Measurements from ENCODE around the gene CHST11. TPM values are rescaled to one million over a fixed set of nuclear protein-coding genes. Genes with fewer than 3 reads are reported as not detected.

The CHST11 gene
- total RNA-seq, 1 experiment from 2014 or later, result 6.7 TPM

- no peaks in the 10 kb centered on the region for H3K79me1 ChIP-seq (ENCODE audit: insufficient read depth, low read depth, low read length, poor library complexity, severe bottlenecking)
- H3K14ac ChIP-seq (ENCODE audit: insufficient read depth, low read length), result no peak overlapping the region
- H3K9ac ChIP-seq (ENCODE audit: extremely low read depth, insufficient read length, low read length), result no peak overlapping the region
- Mint-ChIP-seq H3K27ac (no peak overlapping the region), H3K27me3 (ENCODE audit: low read depth) (0 out of 2 replicates have a peak, but pooled peaks cover 2% of the 10 kb centered on the region), H3K4me1 (peaks cover 0 to 5% of the 10 kb centered on the region in 2 experiments; a peak in 2 of 4 replicates), H3K36me3 (ENCODE audit: insufficient read depth in 1 of 3, low read depth in 3 of 3) (peaks cover 2 to 6% (median 4%) of the 10 kb centered on the region in 3 experiments; a peak in 5 of 7 replicates), H3K9me3 (peaks cover 4% of the 10 kb centered on the region in 2 experiments; a peak in 3 of 5 replicates), H3K4me3 (no peak overlapping the region)
- H4K8ac ChIP-seq (replicated peaks; ENCODE audit: insufficient read length, low read depth, low read length), result no peak overlapping the region
- no CpG with 5 or more reads among the region's 5 CpGs for WGBS (ENCODE audit: extremely low coverage, insufficient read length, low lambda C conversion rate)
- H3K23me2 ChIP-seq (ENCODE audit: insufficient read length, low read depth, low read length, poor library complexity, severe bottlenecking), result no peaks in the 10 kb centered on the region
- no peak overlapping the region for H4K91ac ChIP-seq (ENCODE audit: insufficient read length, low read depth, low read length)
- H3K27ac ChIP-seq (ENCODE audit: insufficient read length, low read depth, low read length), result no peak overlapping the region
- no peak overlapping the region for H2BK12ac ChIP-seq (ENCODE audit: insufficient read length, low read depth, low read length)
- H2AFZ ChIP-seq (ENCODE audit: low read length), result no peak overlapping the region
- H2BK120ac ChIP-seq (ENCODE audit: low read depth, low read length, poor library complexity, severe bottlenecking), result no peak overlapping the region
- no peak overlapping the region for H4K5ac ChIP-seq (ENCODE audit: insufficient read length, low read depth, low read length)
- no peak for DNase-seq
- no peak overlapping the region for H3K18ac ChIP-seq (ENCODE audit: insufficient read length, low read depth, low read length)
- no peak overlapping the region for H3K23ac ChIP-seq (ENCODE audit: insufficient read length, low read depth, low read length)
- no peak for TF ChIP-seq CTCF (conservative IDR thresholded peaks at IDR 0.05)
- no peak overlapping the region for H2BK20ac ChIP-seq (ENCODE audit: low read depth, low read length, poor library complexity, severe bottlenecking)
- no peak overlapping the region for H2BK15ac ChIP-seq (ENCODE audit: low read depth, low read length)
- H3T11ph ChIP-seq (ENCODE audit: low read length), result no peak overlapping the region
- H3K56ac ChIP-seq (ENCODE audit: insufficient read length, low read depth, low read length), result no peak overlapping the region
- no peaks in the 10 kb centered on the region for H3K79me2 ChIP-seq (ENCODE audit: insufficient read depth, low read length)
- no peaks in the 10 kb centered on the region for H3K27me3 ChIP-seq (ENCODE audit: insufficient read depth, low read length)
- no peaks in the 10 kb centered on the region for H4K20me1 ChIP-seq (ENCODE audit: control insufficient read depth, insufficient read depth, insufficient read length)
- no peak overlapping the region for H3K4me2 ChIP-seq (ENCODE audit: insufficient read depth, insufficient read length, low read length)
- H3K9me3 ChIP-seq (ENCODE audit: control insufficient read depth, low read depth, low read length), result no peaks in the 10 kb centered on the region
- H2AK5ac ChIP-seq (ENCODE audit: insufficient read length, low read length), result no peak overlapping the region
- no peak overlapping the region for H2BK5ac ChIP-seq (ENCODE audit: insufficient read length, low read length)
- H3K4me1 ChIP-seq (ENCODE audit: insufficient read depth, low read length), result no peaks in the 10 kb centered on the region
- no peak overlapping the region for H3K4ac ChIP-seq (ENCODE audit: low read depth, low read length)
These were observed 111.2 kb downstream of the CHST11 start for GRCh38 chr12:104567832-104568486.
